GM12878 (cell line): ENCODE measurements around the gene DDX51. TPM values are rescaled to one million over a fixed set of nuclear protein-coding genes. Genes with fewer than 3 reads are reported as not detected.
A peak's percentile ranks its signal among the peaks of the same experiment; 100 is the strongest.

Source experiments
- ATAC-seq: fragments of 200-7000 bp; cut with Tn5 transposase; 3 replicates; pipeline ENCODE4 v1.9.1; 2020; ENCODE audit warnings: mild to moderate bottlenecking, moderate library complexity
- BruUV-seq: library from RNA; stranded (reverse); fragments of 400-500 nt; replicated peaks from 2 replicates; lab custom pipeline; 2021; lab: Mats Ljungman, UMichigan
- CTCF ChIA-PET: fragments of 300-600 bp; sonication (Branson Sonifier 250); formaldehyde crosslinking; extraction: SDS; loops from one replicate; lab custom pipeline; 2021; ENCODE audit warnings: inconsistent platforms; lab: Yijun Ruan, JAX
- POLR2A ChIA-PET: fragments of 350-600 bp; formaldehyde crosslinking; extraction: SDS; loops from one replicate; lab custom pipeline; 2021; ENCODE audit warnings: inconsistent platforms; lab: Charles Lee
- RAD21 ChIA-PET: fragments of 300-600 bp; sonication (Branson Sonifier 250); formaldehyde crosslinking; loops from one replicate; lab custom pipeline; 2023; ENCODE audit warnings: antibody characterized with exemption; ENCODE audit not compliant: unreplicated experiment; lab: Charles Lee
- SMC1A ChIA-PET: fragments of 300-600 bp; sonication (Branson Sonifier 250); formaldehyde crosslinking; loops from one replicate; lab custom pipeline; 2023; ENCODE audit not compliant: unreplicated experiment, uncharacterized antibody; lab: Charles Lee
- DNase-seq: peaks from one replicate; pipeline ENCODE4 v3.0.0-alpha.2; 2011; ENCODE audit warnings: low read depth, low spot score
- FAIRE-seq: peaks from 3 replicates; lab custom pipeline; 2011; peaks lifted over from hg19 to GRCh38; lab: Jason Lieb, UNC
- H2AFZ ChIP-seq: 2 replicates; pipeline ENCODE4 v1.6.0; 2011; ENCODE audit warnings: low read depth, low read length, control low read depth; ENCODE audit not compliant: control insufficient read depth
- H3K27ac ChIP-seq: 2 replicates; pipeline ENCODE4 v1.5.1; 2011; ENCODE audit warnings: control low read depth; ENCODE audit not compliant: control insufficient read depth, insufficient read depth
- H3K27me3 ChIP-seq, 2 experiments: replicated peaks in 1 of 2; 2 replicates each; pipeline versions ENCODE4 v1.6.0 to v1.6.1; 2011; ENCODE audit warnings: low read length in 1 of 2; ENCODE audit not compliant: control insufficient read depth in 2 of 2, insufficient read depth in 2 of 2
- H3K36me3 ChIP-seq, 2 experiments: 2 replicates each; pipeline ENCODE4 v1.5.1; 2011; ENCODE audit warnings: low read length in 1 of 2; ENCODE audit not compliant: control insufficient read depth in 2 of 2, insufficient read depth in 2 of 2
- H3K4me1 ChIP-seq: 2 replicates; pipeline ENCODE4 v1.6.1; 2011; ENCODE audit warnings: mild to moderate bottlenecking, low read length, moderate library complexity, mixed read lengths; ENCODE audit not compliant: control insufficient read depth, insufficient read depth
- H3K4me2 ChIP-seq: 2 replicates; pipeline ENCODE4 v1.6.0; 2011; ENCODE audit warnings: control low read depth; ENCODE audit not compliant: control insufficient read depth, insufficient read depth
- H3K4me3 ChIP-seq: fragments of 200-600 bp; sonication (generic); 2 replicates; pipeline ENCODE4 v1.5.1; 2016
- H3K79me2 ChIP-seq: 2 replicates; pipeline ENCODE4 v1.6.0; 2011; ENCODE audit warnings: low read length; ENCODE audit not compliant: control insufficient read depth, insufficient read depth
- H3K9ac ChIP-seq: 2 replicates; pipeline ENCODE4 v1.8.0; 2011; ENCODE audit warnings: low read length, control low read depth, mixed read lengths; ENCODE audit not compliant: control insufficient read depth, insufficient read depth
- H3K9me3 ChIP-seq: replicated peaks from 3 replicates; pipeline ENCODE4 v1.5.1; 2011; ENCODE audit warnings: mild to moderate bottlenecking, low read length; ENCODE audit not compliant: control insufficient read depth, insufficient read depth
- H4K20me1 ChIP-seq: 2 replicates; pipeline ENCODE4 v1.6.0; 2011; ENCODE audit not compliant: control insufficient read depth, insufficient read depth
- ATF2 ChIP-seq: IDR thresholded peaks from 2 replicates; pipeline ENCODE4 v1.6.1; 2012; ENCODE audit warnings: low read length, inconsistent platforms
- ATF7 ChIP-seq: fragments of 450-650 bp; IDR thresholded peaks from 2 replicates; pipeline ENCODE4 v1.6.1; 2016; ENCODE audit warnings: low read depth, mild to moderate bottlenecking
- CHD1 ChIP-seq: IDR thresholded peaks from 2 replicates; pipeline ENCODE4 v1.6.1; 2012; ENCODE audit warnings: low read depth, low read length, improper control_type of control experiment
- EP300 ChIP-seq, 2 experiments: fragments of 150-350 bp in 1 of 2; IDR thresholded peaks; 2 replicates each; pipeline ENCODE4 v1.6.1; 2011 to 2012; ENCODE audit warnings: low read depth in 2 of 2, low read length in 2 of 2, borderline replicate concordance in 1 of 2, improper control_type of control experiment in 1 of 2, inconsistent platforms in 1 of 2; ENCODE audit not compliant: control insufficient read depth in 1 of 2
- IKZF2 ChIP-seq, 2 experiments: fragments of 450-650 bp; IDR thresholded peaks; 2 replicates each; pipeline ENCODE4 v1.6.1; 2017; ENCODE audit warnings: mild to moderate bottlenecking in 2 of 2, moderate library complexity in 2 of 2
- POLR2A ChIP-seq: IDR thresholded peaks from 2 replicates; pipeline ENCODE4 v1.6.1; 2011; ENCODE audit warnings: low read depth, mild to moderate bottlenecking, low read length
- POLR2AphosphoS5 ChIP-seq: IDR thresholded peaks from 2 replicates; pipeline ENCODE4 v1.6.1; 2011; ENCODE audit warnings: mild to moderate bottlenecking, low read length, inconsistent platforms
- WGBS: methylation state at CpG from one replicate; pipeline ENCODE4 v1.1.6; 2016; ENCODE audit warnings: low lambda C conversion rate; ENCODE audit not compliant: insufficient replicate concordance, insufficient coverage; ENCODE audit errors: missing lambda C conversion rate; 5-methylcytosine and 5-hydroxymethylcytosine counted together
- in situ Hi-C: fragments of 300-500 bp; cut with MboI; formaldehyde crosslinking; loops from 9 replicates; pipeline ENCODE4 v1.14.3; 2018; ENCODE audit warnings: mixed read lengths
- intact Hi-C: fragments of 100-400 bp; cut with micrococcal nuclease; formaldehyde crosslinking; loops from one replicate; pipeline ENCODE4 v1.14.2; 2022; ENCODE audit not compliant: unreplicated experiment
- polyA plus RNA-seq, 11 experiments: library from polyadenylated mRNA; depleted of rRNA in 4 of 11; unstranded in 6 of 11; stranded (reverse) in 5 of 11; fragments of >200 nt; fragmentation: Nextera tagmentation in 4 of 11; fragmentation: Illumina TruSeq in 1 of 11; extraction: Ambion mirVana in 4 of 11; extraction: Trizol in 1 of 11; gene quantifications; 1 replicate in 1 of 11; 2 replicates in 10 of 11; pipeline versions ENCODE4 v1.2.1 to v1.2.3, GENCODE V29; 2011 to 2016; ENCODE audit warnings: inconsistent platforms in 2 of 11, missing spikeins in 2 of 11, low read depth in 1 of 11
- total RNA-seq, 4 experiments: library from RNA; depleted of rRNA in 3 of 4; stranded (reverse); fragments of >200 nt in 3 of 4; fragmentation: Illumina TruSeq in 1 of 4; extraction: Trizol in 1 of 4; gene quantifications; 2 replicates each; pipeline versions ENCODE4 v1.2.1 to v1.2.3, GENCODE V29; 2013 to 2021

Gene DDX51
- total and polyA plus RNA-seq, 10 of the 15 experiments (the other 5 are each of a cell fraction or from before 2014, with no cell fraction given): 0.97 to 29.1 (median 9.8) TPM

- no peak for TF ChIP-seq CHD1
- peak; percentile 51 for TF ChIP-seq POLR2A
- no peak for TF ChIP-seq ATF7
- TF ChIP-seq, all 136 proteins: peak for 9
These were observed 9.6 kb upstream of the DDX51 start (continued) for GRCh38 chr12:132153501-132154340.

GRCh38 chr12:132152953-132153352, 8.8 kb upstream of the DDX51 start:
- no peak overlapping the region for H3K4me2 ChIP-seq
- H3K27ac ChIP-seq: no peak overlapping the region
- intact Hi-C loops (loop anchor here (5.0 kb wide), 1 partner anchor 409 kb away; no protein-coding TSS in a partner anchor), in situ Hi-C loops (no loop called here)
- BruUV-seq: TSS peak; percentile 56
- H3K9ac ChIP-seq: no peak overlapping the region
- ChIA-PET CTCF (interaction anchor here (0.6 to 1.6 kb wide), 3 partner anchors 26 to 462 kb away, joined by 3 to 6 read pairs (median 3); no protein-coding TSS in a partner anchor), SMC1A (no interaction called here), POLR2A (no interaction called here)
- no peaks in the 10 kb centered on the region for H3K4me1 ChIP-seq
- no peak overlapping the region for H3K4me3 ChIP-seq
- H3K79me2 ChIP-seq: no peaks in the 10 kb centered on the region
- H3K9me3 ChIP-seq: peaks cover 8% of the 10 kb centered on the region
- H4K20me1 ChIP-seq: peaks cover 3% of the 10 kb centered on the region; the same call in 1 of the 2 replicates
- TF ChIP-seq POLR2AphosphoS5 (0 out of 2 replicates have a peak, but pooled peaks have one; percentile 41), IKZF2 (IDR thresholded peaks at IDR 0.05) (no peak), ATF2 (no peak), EP300 (IDR thresholded peaks at IDR 0.05; ENCODE audit: borderline replicate concordance in 1 of 2, control insufficient read depth in 1 of 2, low read depth in 2 of 2, low read length in 2 of 2) (no peak)
- TF ChIP-seq, all 136 proteins: peak for 1
- FAIRE-seq (no peak), ATAC-seq (no peak), DNase-seq (no peak)
- H2AFZ ChIP-seq: no peak overlapping the region
- no peaks in the 10 kb centered on the region for H3K27me3 ChIP-seq
- RAD21 ChIA-PET: no interaction called here
- 59% methylated on average over 19 of the region's 20 CpGs for WGBS
- peaks cover 3 to 9% of the 10 kb centered on the region in 2 experiments for H3K36me3 ChIP-seq
